ENCODE measurements around the gene PDSS1.
"Not testable (repeated sequence)": the region's sequence is repeated elsewhere in the genome, so short reads cannot be mapped to it uniquely, and the experiment has no call there.

Gene PDSS1

DNA sequence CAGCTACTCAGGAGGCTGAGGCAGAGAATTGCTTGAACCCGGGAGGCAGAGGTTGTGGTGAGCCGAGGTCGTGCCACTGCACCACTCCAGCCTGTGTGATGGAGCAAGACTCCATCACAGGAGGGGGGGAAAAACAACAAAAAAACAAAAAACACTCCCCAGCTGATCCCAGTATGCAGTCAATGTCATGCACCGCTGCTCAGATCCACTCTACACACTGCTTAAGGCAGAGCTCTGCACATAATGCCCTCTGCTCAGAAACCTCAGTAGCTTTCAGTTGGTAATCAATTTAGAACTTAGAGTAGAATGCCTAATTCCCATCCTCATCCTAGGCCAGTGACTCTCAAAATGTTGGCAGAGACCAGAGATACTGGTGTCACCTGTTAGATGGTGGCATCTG lies 43.9 kb downstream of the PDSS1 start:
- no peak for DNase-seq

DNA sequence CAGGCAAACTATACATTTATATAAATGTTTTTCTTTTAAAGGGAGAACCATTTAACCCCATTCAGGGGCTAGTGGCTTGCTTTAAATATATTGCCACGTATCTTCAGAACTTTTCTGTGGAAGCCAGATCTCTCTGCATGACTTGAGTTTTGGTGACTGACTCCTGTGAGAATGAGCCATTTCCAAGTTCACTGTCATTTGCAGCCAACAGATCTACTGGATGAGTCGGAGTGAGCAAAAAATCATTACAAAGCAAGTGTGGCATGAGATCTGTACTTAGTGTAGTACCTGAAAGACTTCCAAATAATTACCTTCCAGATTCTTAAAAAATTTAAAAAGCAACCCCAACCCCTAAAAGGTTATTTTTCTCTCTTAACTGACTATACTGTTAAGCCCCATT lies 45.6 kb downstream of the PDSS1 start:
- DNase-seq = no peak

DNA sequence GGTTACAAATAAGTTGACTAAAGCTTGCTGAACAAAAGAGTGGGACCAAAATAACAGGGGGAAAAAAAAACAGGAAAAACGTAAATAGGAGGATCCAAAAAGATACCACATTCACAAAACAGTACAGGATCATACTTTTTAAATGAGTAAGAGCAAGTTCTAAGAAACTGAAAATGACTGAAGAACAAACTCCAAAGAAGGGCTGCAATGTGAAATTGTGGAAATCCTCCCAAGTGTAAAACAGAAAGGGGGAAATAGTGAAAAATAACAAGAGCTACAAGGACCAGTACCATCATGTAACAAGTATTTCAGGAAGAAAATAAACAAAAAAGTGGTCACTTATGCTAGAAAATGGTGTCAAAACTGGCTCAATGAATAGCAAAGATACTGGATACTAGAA lies 46.3 kb downstream of the PDSS1 start:
- DNase-seq = no peak

DNA sequence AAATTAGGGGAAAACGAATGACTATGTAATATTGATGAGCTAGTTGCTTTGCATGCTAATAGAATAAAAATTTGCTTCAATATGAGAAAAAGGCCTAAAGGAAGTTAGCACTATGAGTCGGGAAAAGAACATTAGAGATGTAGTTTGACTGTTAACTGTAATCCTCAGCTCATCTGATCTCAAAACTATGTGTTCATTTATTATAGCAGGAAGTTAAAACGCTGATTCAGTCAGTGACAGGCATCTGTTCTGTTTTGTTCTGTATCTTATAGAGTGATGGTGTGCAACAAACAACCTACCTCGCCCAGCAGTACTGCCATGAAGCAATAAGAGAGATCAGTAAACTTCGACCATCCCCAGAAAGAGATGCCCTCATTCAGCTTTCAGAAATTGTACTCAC lies 48.6 kb downstream of the PDSS1 start:
- no peak for DNase-seq

DNA sequence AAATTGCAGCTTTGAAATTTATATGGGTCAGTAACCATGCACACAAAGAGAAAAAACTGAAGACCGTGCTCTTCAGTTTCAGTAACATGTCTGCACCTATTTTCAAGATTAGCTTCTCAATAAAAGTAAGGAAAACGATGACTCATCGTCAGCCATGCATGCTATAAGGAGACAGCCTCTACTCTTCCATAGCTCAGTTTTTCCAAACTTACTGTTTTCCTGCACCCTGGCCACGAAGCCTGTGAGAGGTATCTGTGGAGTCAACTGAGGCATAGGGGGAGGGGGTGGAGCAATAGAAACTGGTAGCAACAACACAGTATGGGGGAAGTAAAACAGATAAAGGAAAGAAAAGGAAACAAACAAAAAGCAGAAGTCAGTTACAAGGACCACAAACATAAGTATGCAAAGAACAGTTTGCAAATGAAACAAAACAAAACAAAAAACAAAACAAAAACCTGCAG lies 58.0 kb downstream of the PDSS1 start:
- DNase-seq = no peak

DNA sequence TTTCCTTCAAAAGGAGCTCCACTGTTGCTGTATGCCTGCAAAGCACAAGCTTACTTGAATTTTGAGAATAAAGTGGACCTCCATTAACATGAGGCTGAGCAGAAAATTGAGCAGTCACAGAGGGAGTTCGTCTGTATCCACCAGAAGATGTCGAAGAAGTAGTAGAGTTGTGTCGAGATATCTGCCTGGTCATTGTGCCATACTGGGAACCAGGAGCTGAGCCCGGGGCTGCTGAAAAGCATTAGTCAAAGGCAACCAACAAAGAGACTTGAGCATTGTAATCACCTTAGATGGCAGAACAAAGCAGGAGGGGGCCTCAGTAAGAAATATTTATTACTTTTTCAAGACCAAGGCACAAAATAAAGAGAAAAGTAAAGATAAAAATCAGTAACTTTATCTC lies 61.5 kb downstream of the PDSS1 start:
- no peak for DNase-seq

DNA sequence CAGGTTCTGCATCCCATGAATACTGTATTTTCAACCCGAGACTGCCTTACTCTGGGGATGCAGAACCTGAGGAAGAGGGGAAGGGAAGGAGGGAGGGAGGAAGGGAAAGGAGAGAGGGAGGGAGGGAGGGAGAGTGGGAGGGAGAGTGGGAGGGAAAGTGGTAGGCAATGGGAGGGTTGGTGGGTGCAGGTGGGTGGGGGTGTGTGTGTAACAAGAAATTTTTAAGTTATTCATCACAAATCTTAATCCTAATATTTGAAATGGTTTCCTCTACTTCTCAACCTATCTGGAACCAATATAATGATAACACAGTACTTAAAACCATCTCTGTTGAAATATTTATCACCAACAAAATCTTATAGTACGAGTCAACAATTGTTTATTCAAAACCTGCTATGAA lies 68.0 kb downstream of the PDSS1 start:
- DNase-seq = no peak

DNA sequence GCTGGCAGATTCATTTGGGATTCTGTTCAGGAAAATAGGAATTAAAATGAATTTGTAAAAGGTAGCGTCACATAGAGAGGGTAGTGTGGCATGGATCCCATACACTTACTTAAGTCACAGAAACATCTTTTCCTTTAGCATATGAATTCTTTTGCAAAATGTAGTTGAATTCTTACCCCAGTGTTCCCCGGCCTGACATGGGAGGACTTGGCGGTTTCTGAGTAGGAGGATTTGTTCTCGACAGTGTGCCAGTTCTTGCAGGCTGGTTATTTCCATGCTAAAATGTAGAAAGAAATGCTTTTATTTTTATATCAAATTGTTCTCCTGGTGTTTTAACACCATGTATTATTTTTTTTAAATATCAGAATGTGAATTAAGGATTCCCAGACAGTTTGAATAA lies 72.6 kb downstream of the PDSS1 start:
- DNase-seq = no peak

DNA sequence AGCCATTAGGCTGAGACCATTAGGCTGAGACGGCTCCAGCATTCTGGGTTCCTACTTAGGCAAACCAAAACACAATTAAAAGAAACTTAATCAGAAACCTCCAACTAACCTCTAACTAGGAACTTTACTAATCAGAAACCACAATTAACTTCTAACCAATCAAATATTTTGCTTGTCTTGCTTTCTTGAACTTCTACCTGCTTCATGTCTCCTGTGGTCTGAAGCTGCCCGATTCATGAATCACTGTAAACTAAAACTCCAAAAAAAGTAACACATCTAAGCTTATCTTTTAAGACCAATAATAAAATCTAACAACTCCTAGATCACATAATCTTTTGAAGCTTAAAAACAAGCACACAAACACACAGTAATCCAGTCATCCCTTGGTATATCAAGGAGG lies 76.1 kb downstream of the PDSS1 start:
- no peak for DNase-seq

DNA sequence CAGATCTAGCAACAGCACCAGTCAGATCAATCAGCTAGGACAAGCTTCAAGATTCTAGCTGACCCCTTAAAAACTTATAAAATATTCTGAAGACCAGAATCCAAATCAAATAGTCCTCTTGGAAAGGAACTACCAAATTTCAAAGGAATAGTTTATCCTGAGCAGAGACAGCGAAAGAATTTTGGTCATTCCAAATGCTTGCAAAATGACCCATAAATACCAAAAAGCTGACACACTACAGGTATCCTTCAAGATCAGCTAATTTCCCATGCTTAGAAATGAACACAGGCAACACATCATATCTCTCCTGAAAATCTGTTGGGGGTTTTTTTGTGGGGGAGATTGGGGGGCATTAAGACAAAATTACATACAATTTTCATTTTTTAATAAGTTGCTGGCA lies 78.8 kb downstream of the PDSS1 start:
- no peak for DNase-seq

DNA sequence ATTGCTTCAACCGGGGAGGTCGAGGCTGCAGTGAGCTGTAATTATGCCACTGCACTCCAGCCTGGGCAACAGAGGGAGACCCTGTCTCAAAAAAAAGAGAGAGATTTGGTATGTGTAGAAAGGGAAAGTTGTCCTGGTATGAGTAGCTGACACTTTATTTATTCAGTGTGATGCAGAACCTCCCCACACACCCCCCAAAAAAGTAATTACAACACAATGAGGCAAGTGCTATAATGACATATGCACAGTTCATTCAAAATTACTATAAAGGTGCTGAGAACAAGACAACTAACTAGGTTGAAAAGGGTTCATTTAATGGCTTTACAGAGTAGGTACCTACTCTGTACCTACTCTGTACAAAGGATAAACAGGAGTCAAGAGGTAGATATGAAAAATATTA lies 80.2 kb downstream of the PDSS1 start:
- DNase-seq = no peak

DNA sequence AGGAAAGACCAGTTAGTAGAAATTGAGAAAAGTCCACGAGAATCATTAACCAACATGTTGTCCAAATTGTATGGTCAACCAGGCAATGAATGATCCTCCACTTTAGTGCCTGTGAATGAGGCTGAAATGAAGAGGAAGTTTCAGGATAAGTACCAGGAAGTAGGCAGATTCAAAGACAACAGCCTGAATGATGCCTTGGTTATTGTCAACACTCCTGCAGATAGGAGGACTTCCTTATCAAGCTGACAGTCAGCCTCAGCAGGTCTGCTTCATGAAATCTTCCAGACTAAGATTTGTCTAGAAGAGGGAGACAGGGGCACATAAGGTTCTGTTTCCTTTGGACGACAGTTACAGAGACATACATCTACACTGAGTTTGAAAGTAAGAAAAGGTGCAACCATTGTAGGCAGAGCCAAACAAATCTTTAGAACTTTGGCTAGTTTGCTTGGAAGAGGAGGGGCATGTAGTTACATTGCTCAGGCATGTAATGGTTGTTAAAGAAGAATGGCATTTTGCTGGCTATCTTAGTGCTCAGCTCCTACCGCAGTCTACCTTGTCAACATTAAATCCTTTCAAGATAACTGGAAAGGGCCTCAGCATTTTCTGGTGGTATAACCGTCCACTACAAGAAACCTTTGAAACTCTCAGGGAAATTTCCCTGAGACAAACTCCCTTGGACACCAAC lies 81.8 kb downstream of the PDSS1 start:
- DNase-seq = no peak

DNA sequence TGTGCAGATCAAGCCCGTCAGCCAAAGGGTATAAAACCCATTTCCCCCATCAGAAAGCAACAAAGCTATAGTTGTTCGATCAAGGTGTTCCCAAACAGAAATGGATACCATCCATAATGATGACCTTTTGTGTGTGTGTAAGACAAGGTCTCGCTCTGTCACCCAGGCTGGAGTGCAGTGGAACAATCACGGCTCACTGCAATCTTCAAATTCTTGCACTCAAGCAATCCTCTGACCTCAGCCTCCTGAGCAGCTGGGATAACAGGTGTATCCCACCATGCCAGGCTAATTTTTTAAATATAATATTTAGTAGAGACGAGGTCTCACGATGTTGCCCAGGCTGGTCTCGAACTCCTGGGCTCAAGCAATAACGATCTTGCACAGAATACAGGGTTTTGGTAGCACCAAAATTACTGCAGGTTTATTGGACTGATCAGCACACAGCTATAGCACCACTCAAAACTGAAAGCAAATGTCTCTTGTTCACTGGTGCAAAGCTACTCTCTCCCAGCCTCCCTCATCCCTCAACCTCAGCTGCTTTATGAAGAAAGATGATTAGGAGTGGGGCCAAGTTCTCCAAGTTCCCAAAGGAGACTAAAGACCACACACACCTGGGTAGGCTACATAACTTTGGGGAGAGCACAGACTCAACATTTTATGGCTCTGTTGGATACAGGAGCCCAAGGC lies 82.7 kb downstream of the PDSS1 start:
- DNase-seq = no peak

DNA sequence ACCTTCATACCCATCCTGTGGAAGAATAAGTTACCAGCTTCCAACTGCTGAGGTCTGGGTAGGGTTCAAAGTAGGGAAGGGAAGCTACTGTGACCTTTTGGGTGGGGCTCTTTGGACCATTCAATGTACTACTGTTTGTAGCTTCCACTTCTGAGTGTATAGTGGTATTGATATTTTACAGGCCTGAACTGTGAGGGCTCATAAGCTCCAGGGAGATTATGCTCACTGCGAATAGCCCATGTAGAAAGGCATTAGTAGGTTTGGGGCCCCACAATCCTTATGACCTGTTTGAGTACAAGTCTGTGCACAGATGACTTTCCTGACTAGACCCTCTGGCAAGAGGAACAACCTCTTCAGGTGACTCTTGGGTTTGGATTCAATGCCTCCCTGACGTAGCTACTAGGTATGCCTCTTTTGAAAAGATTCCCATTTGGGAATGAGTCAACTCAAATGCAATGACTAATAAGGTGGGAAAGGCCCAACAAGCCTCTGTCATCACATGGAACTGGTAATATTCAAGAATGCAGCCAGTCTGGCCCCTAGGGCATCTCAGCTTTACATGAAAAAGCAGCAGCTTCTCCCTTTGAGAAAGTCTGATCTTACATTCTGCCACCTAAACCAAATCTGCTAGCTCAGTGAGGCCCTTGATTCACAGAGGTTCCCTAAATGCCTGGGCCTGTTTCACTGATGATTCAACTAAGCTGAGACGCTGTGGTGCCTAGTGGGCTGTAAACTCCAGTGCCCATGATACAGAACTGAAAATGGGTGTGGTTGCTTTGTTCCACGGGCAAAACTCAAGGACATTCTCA lies 83.5 kb downstream of the PDSS1 start:
- no peak for DNase-seq

DNA sequence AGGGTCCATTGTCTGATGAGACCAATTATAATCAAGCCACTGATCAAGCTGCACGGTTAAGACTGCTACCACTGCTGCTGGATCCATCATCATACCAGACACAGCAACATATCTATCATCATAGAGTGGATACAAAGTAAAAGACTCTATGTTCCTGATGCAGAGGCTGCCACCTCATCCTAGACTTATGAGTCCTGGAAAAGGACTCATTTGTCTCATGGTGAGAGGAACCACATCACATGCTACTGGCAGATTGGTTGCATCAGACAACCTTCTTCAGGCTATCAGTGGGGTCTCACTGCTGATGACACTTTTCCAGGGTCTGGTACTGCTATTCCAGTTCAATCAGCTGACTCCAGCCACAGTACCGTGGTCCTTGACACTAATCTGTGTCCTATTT lies 84.3 kb downstream of the PDSS1 start:
- no peak for DNase-seq

DNA sequence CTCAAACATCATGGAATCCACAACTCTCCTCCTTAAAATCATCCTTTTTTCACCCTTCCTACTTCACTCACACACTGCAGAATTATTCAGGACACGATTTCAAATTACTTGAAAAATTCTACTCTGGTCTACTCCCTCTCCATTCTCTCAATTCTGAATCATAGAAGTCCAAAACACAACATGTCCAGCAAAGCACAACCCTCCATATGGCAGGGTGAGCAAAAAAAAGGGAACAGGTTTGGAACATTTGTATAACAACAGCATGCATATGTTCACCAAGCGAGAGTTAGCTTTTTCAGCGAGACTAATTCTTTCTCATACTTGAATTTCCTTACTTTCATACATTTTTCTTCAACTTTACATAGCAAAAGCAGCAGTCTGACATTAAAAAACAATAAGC lies 89.9 kb downstream of the PDSS1 start:
- DNase-seq = no peak

DNA sequence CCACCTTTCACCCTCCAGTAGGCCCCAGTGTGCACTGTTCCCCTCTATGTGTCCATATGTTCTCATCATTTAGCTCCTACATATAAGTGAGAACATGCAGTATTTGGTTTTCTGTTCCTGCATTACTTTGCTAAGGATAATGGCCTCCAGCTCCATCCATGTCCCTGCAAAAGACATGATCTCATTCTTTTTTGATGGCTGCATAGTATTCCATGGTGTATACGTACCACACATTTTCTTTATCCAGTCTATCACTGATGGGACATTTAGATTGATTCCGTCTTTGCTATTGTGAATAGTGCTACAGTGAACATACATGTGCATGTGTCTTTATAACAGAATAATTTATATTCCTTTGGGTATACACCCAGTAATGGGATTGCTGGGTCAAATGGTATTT lies 92.3 kb downstream of the PDSS1 start:
- not testable (repeated sequence) for DNase-seq

DNA sequence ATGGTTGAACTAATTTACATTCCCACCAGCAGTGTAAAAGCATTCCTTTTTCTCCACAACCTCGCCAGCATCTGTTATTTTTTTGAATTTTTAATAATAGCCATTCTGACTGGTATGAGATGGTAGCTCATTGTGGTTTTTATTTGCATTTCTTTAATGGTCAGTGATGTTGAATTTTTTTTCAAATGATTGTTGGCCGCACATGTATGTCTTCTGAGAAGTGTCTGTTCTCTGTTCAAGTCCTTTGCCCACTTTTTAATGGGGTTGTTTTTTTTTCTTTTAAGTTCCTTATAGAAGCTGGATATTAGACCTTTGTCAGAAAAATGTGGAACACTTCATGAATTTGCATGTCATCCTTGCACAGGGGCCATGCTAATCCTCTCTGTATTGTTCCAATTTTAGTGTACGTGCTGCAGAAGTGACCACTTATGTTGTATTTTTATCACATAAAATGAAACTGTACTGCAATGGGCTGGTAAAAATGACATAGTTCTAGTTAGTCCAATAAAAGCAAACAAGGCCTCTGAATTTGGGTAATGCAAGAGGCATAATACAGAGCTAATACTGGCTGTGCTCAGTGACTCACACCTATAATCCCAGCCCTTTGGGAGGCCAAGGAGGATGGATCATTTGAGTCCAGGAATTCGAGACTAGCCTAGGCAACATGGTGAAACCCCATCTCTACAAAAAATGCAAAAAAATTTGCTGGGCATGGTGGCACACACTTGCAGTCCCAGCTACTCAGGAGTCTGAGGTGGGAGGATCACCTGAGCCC lies 92.9 kb downstream of the PDSS1 start:
- no peak for DNase-seq

DNA sequence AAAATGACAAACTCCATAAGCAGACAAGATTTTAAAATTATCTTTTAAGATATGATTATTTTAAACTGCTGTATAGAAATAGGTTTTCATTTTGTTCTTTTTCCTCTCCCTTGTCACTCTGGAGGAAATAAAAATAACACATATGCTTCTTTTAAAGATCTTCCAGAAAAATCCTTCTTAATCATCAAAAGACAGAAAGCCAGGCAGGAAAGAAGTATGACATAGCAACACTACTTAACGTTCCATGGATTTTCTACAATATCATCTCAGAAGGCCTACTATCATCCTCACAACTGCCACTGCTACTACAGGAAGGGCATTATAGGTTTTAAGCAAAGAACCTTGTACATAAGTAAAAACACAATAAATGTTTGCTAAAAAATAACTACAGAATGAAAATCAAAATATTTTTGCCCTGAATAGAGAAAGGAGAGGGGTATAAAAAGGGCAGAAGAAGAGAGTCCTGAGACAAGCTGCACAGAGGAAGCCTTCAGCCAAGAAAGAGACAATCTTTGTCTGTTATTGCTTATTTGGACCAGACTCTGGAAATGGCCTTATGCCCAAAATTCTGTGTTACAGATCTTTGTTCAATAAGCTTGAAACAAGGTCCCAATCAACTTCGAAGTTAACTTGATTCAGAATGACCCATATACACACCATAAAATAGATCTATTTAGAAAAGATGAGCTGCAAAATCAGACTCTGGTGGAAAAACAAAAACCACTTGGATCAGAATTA lies 95.4 kb downstream of the PDSS1 start:
- no peak for DNase-seq

Measured in NCI-H524 (cell line).